Measurements from ENCODE around the gene SYCP3.

- TF ChIP-seq, protein P1, sequence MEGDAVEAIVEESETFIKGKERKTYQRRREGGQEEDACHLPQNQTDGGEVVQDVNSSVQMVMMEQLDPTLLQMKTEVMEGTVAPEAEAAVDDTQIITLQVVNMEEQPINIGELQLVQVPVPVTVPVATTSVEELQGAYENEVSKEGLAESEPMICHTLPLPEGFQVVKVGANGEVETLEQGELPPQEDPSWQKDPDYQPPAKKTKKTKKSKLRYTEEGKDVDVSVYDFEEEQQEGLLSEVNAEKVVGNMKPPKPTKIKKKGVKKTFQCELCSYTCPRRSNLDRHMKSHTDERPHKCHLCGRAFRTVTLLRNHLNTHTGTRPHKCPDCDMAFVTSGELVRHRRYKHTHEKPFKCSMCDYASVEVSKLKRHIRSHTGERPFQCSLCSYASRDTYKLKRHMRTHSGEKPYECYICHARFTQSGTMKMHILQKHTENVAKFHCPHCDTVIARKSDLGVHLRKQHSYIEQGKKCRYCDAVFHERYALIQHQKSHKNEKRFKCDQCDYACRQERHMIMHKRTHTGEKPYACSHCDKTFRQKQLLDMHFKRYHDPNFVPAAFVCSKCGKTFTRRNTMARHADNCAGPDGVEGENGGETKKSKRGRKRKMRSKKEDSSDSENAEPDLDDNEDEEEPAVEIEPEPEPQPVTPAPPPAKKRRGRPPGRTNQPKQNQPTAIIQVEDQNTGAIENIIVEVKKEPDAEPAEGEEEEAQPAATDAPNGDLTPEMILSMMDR (conservative IDR thresholded peaks at IDR 0.05) = no peak
- no peak for TF ChIP-seq ZFX (IDR thresholded peaks at IDR 0.05)
Observed at GRCh38 chr12:101772012-101772775, 32.9 kb upstream of the SYCP3 start.

Measured in C4-2B (cell line).